Right lobe of liver (tissue), 4 donors: ENCODE results near the gene SPTLC2.

Experiments
- CTCF ChIP-seq, 4 donors: fragments of 200-600 bp in 3 of 4; fragments of 450-650 bp in 1 of 4; IDR thresholded peaks; one replicate each; pipeline versions ENCODE4 v1.5.1 to v1.8.0; 2016 to 2022; ENCODE audit warnings: antibody characterized with exemption in 4 of 4, mild to moderate bottlenecking in 2 of 4
- POLR2A ChIP-seq: fragments of 450-650 bp; IDR thresholded peaks from one replicate; pipeline ENCODE4 v1.6.1; 2017; ENCODE audit warnings: antibody characterized with exemption, mild to moderate bottlenecking
- donor health status: DM: no; HTN: no; CAD: no.
- donor health status: DM: no; HTN: no; CAD: no.
- donor health status: DM: no; HTN: yes; CAD: no.

DNA sequence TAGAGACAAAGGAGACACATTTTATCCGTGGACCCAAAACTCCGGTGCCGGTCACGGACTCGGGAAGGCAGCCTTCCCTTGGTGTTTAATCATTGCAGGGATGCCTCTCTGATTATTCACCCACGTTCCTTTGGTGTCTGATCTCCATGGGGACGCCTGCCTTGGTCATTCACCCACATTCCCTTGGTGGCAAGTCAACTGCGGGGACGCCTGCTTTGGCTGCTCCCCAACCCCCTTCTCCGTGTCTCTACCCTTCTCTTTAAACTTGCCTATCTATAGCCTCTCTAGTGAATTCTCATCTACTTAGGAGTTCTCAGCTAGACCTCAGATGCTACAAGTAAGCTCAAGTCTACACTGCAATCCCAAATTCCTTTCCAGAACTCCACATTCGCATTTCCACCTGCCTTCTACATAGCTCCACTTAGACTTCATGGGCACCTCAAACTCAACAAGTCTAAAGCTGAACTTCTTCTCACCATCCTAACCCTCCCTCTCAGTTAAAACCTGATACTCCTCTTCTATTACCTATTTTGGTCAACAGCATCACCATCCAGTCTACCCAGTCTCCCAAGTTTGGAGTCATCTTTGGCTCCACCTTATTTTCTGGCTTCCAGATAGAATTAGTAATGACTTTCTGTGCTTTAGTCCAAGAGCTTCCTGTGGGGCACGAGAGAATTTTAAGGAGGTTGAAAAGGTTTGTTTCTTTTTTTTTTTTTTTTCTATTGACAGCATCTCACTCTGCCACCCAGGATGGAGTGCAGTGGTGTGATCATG is 14.4 kb downstream of the SPTLC2 start:
- TF ChIP-seq CTCF (IDR thresholded peaks at IDR 0.05) (no peak), POLR2A (no peak)
